GM19025 (cell line): ENCODE data around the gene SIVA1.

Experiments used
- ATAC-seq: cut with Tn5 transposase; IDR thresholded peaks from one replicate; pipeline ENCODE4 v1.9.1; 2021; ENCODE audit warnings: mild to moderate bottlenecking, low read depth, moderate library complexity; ENCODE audit not compliant: unreplicated experiment

Gene SIVA1

GRCh38 chr14:104769324-104770071, 16.6 kb downstream of the SIVA1 start:
- ATAC-seq, result no peak

DNA sequence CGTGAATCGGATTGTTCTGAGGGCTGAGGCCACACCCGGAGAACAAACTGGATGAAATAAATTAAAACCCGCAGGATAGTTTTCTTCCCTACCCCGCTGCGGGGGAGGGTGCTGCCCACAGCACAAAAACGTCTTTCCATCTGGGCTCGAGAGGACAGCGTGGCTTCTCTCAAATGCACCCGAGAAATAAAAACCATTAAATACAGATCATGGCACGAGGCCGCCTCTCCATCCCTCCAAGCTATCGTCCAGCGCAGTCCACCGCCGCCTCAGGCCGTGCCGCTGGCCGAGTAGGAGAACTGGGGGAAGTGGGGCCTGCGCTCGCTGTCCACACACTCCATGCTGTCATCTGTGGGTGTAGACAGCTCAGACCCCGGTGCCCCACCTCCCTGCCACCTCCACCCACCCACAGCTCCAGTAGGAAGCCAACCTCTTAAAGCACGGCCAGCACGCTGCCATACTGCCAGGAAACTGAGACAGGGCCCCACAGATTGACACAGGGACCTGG, 17.2 kb downstream of the SIVA1 start:
- no peak for ATAC-seq

DNA sequence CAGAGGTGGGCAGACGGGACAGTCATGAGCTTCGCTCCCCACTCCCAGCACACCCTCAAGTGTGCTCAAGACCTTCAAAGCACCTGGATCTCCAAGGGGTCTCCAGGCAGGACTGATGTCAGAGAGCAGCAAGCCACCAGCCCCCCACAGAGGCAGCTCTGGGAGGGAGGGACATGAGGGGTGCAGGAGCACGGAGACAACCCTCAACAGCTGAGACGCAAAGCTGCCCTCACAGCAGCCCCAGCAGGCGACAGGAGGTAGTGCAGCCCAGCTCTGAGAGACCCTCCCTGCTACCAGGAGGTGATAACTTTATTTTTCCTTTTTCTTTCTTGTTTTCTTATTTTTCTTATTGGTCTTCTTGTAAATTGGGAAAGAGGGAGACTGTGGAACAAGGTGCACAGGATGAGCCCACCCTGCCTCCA, 17.9 kb downstream of the SIVA1 start:
- ATAC-seq, result no peak

DNA sequence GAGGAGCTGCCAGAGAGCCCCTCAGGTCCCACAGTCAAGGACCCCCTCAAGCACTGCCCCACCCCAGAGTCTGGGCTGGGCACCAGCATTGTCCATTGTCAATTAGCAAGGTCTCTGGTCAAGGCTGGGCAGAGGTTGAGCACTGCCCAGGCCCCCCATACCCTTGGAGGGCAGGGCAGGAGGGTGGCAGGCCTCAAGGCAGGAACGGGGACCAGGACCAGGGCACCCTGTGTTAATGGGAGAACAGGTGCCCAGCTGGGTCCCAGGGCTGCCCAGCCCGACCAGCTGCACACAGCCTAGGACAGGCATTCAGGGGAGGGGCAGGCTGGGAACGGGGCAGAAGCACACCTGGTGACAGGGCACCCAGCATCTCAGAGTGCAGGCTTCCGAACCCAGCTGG, 18.4 kb downstream of the SIVA1 start:
- ATAC-seq, result no peak

GRCh38 chr14:104771918-104772706, 19.2 kb downstream of the SIVA1 start:
- ATAC-seq, result no peak

- no peak for ATAC-seq
Measured at GRCh38 chr14:104772707-104773504, 20.0 kb downstream of the SIVA1 start.

DNA sequence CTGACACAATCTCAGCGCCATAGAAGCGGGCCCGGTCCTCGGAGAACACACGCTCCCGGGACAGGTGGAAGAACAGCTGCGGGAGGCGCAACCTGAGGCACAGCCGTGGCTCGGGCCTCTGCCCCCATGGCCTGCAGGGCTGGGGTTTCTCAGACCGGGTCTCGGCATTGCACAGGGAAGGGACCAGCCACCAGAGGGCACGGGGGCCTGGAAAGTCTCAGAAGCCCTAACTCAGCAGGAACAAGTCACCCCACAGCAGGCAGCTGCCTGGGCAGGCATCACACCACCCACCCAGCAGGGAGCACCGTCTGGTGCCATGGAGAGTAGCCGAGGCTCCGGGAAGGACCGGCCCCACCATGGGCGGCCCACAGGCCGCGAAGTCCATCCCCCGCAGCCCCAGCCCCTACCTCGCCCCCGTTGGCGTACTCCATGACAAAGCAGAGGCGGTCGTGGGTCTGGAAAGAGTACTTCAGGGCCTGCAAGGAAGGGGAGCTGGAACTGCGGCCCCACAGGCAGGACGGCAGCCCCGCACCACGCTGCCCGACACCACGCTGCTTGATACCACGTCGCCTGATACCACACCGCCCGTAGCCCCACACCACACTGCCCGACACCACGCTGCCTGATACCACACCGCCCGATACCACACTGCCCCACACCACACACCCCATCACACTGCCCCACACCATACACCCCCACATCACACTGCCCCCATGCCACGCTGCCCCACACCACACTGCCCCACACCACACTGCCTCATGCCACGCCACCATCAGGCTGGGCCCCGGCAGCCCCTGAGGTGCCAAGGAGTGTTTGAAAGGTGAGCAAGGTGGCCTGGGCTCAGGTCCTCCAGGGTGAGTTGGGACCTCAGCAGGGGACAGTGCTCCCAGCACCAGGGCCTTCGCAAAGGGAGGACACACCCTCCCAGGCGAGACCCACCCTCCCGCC, 20.8 kb downstream of the SIVA1 start:
- no peak for ATAC-seq

GRCh38 chr14:104774453-104775072, 21.6 kb downstream of the SIVA1 start:
- ATAC-seq, result no peak

- no peak for ATAC-seq
Measured at GRCh38 chr14:104775073-104775489, 22.1 kb downstream of the SIVA1 start.

- ATAC-seq, result no peak
Measured at GRCh38 chr14:104776481-104776880, 23.5 kb downstream of the SIVA1 start.

DNA sequence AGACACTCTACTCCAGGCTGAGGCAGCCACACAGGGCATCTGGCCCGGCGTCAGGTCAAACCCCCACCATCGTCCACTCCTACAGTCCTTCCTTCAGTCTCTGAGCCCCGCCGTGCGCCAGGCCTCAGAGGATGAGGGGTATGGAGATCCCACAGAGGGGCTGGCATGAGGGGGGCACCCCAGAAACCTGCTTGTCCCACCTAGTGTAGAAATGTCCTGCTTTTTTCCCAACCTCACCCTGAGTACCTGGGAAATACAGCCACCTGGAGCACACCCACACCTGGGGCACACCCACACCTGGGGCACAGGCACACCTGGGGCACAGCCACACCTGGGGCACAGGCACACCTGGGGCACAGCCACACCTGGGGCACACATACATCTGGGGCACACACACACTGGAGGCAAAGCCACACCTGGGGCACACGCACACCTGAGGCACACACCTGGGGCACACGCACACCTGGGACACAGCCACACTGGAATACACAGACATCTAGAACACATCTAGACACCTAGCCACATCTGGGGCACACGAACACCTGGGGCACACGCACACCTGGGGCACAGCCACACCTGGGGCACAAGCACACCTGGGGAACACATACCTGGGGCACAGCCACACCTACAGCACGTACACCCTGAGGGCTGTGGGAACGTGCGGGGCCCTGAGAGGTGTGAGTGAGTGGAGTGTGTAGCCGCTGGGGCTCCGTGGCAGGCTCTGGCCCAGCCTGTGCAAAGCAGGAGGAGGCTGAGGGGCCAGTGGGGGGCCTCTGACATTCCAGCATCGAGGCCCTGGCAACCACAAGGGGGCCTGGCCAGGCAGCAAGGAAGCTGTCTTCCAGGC, 24.2 kb downstream of the SIVA1 start:
- ATAC-seq, result no peak

GRCh38 chr14:104777808-104778249, 24.9 kb downstream of the SIVA1 start:
- ATAC-seq, result no peak

DNA sequence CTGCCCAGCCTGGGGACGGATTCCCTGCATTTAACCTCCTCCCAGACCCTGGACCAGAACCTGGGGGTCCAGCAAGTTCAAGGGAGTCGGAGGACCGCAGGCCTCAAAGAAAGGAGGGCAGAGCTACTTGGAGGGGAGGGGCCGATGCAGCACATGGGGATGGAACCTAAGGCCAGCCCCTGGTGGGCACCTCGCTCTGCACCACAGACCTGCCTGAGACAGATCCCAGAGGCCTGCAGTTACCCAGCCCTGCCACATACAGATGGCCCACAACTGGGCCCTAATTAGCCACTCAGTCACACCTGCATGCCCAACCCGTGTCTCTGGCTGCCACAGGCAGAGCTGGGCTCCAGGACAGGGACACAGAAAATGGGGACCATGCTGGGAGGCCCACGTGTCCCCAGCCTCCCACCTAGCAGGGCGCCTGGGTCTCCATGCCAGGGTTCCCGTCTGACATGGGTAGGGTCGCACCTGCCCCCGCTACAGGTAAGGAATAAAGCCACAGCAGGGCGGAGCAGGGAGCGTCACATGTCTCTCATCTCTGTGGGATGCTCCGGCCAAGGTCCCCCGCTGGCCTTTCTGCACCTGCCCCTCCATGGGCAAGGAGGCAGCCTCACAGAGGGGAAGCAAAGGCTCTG, 25.9 kb downstream of the SIVA1 start:
- no peak for ATAC-seq

DNA sequence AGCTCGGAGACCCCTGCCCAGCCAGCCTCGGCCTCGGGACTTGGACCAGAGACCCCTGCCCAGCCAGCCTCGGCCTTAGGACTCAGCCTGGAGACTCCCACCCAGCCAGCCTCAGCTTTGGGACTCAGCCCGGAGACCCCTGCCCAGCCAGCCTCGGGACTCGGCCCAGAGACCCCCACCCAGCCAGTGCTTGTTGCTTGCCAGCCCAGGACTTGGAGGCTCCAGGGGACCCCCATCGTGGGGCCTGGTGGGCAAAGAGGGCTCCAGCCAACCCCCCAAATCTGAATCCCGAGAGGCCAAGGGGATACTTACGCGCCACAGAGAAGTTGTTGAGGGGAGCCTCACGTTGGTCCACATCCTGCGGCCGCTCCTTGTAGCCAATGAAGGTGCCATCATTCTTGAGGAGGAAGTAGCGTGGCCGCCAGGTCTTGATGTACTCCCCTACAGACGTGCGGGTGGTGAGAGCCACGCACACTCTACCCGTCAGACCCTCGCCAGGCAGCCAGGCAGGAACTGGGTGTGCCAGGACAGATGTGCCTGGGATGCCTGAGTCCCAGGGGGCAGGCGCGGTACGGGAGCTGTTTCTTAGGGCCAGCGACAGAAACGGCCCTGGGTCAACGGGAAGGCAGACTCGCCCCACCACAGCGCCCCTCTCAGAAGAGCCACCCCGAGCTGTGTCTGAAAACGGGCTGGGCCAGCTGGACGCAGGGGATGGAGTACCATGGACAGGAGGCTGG, 27.0 kb downstream of the SIVA1 start:
- ATAC-seq, result no peak

DNA sequence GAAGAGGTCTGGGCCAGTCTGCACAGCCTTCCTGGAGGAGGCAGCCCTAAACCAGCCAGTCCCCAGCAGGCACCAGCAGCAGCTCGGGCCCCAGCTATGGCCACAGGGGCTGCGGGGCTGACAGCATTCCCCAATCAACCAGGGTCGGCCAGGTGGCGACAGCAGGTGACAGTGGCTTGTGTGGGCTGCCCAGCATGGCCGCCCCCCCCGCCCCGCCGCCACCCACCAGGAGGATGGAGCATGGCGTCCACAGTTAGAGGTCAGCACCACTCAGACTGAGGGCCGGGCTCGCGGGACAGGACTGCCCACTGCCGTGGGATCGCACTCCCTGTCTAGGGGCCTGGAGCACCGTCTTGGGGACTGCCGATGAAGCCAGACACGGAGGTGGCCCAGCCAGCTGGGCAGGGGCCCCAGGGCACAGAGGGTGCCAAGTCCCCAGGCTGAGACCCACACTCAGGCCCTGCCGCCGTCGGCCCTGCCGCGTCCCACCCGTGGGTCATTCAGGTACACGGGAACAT, 27.6 kb downstream of the SIVA1 start:
- ATAC-seq, result no peak

DNA sequence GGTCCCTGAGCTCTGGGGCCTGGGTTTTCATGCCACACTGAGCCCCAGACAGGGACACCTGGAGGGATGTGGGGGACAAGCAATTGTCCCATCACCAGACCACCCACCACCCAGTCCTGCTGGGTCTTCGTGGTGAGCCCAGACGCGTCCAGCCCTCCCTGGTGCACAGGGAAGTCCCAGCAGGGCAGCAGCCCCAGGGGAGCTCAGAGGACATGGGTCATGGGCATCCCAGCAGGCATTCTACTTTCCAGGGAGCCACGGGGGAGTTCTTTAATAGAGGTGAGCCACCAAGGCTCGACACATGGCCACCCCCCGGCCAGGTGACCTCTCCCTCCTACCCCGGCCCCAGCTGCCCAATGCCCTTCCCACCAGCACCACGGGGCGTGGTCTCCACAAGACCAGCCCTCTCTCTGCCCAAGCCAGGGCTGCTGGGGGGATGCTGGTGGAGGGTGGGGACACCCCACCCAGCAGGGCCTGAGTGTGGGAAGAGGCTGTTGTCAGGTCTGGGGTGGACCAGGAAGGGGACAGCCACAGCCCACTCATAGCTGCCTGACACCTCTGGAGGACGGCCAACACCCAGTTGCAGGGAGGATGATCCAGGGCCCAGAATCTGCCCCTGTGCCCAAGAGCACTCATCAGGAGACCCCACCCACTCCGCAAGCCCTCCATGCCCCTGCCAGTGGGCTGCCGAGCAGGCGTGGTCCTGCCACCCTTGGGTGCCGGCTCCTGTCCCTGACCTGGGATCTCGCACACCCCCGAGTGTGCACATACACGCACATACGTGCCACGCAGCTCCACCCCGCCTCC, 28.5 kb downstream of the SIVA1 start:
- no peak for ATAC-seq
